CD4-positive, alpha-beta T cell (primary cell): ENCODE results near the gene HDAC4. TPM values are rescaled to one million over a fixed set of nuclear protein-coding genes. Genes with fewer than 3 reads are reported as not detected.

Experiments used
- ATAC-seq: fragments of 200-7000 bp; cut with Tn5 transposase; one replicate; pipeline ENCODE4 v1.10.0; 2022; ENCODE audit warnings: mild to moderate bottlenecking; ENCODE audit not compliant: poor library complexity
- CTCF ChIA-PET: fragments of 350-600 bp; sonication (Branson Sonifier 250); formaldehyde crosslinking; loops from one replicate; lab custom pipeline; 2021; ENCODE audit warnings: antibody characterized with exemption, inconsistent platforms; lab: Charles Lee
- POLR2A ChIA-PET: fragments of 350-600 bp; sonication (Branson Sonifier 250); formaldehyde crosslinking; loops from one replicate; lab custom pipeline; 2021; ENCODE audit warnings: antibody characterized with exemption, inconsistent platforms; lab: Charles Lee
- DNase-seq, 14 experiments: peaks; one replicate each; pipeline ENCODE4 v3.0.0-alpha.2; 2013 to 2020; ENCODE audit warnings: mixed read lengths in 2 of 14
- H3K27ac ChIP-seq, 2 donors: one replicate each; pipeline versions ENCODE4 v1.5.1 to v1.7.0; 2013; ENCODE audit warnings: low read length in 2 of 2, low read depth in 1 of 2, mild to moderate bottlenecking in 1 of 2
- H3K27me3 ChIP-seq, 2 experiments: 1 replicate in 1 of 2; 2 replicates in 1 of 2; pipeline versions ENCODE4 v1.6.1 to v1.7.0; 2013; ENCODE audit warnings: low read length in 2 of 2, control low read depth in 1 of 2, mild to moderate bottlenecking in 1 of 2, moderate library complexity in 1 of 2; ENCODE audit not compliant: insufficient read depth in 2 of 2, control insufficient read depth in 1 of 2
- H3K36me3 ChIP-seq: one replicate; pipeline ENCODE4 v1.6.1; 2013; ENCODE audit warnings: low read length, control low read depth; ENCODE audit not compliant: insufficient read depth
- H3K4me1 ChIP-seq: one replicate; pipeline ENCODE4 v1.6.1; 2013; ENCODE audit warnings: low read length, control low read depth; ENCODE audit not compliant: insufficient read depth
- H3K4me3 ChIP-seq: one replicate; pipeline ENCODE4 v1.5.1; 2013; ENCODE audit warnings: mild to moderate bottlenecking, low read length, moderate library complexity
- H3K9me3 ChIP-seq, 2 experiments: 1 replicate in 1 of 2; 2 replicates in 1 of 2; pipeline versions ENCODE4 v1.6.1 to v1.7.0; 2013; ENCODE audit warnings: low read length in 2 of 2, mild to moderate bottlenecking in 2 of 2, control low read depth in 1 of 2, moderate library complexity in 1 of 2; ENCODE audit not compliant: control insufficient read depth in 1 of 2, insufficient read depth in 1 of 2
- H3K27ac Mint-ChIP-seq: one replicate; pipeline ENCODE4 v1.8.0; 2020; ENCODE audit warnings: mixed read lengths
- H3K27me3 Mint-ChIP-seq: one replicate; pipeline ENCODE4 v1.8.0; 2021; ENCODE audit warnings: mixed read lengths
- H3K36me3 Mint-ChIP-seq: one replicate; pipeline ENCODE4 v1.8.0; 2021; ENCODE audit warnings: low read depth, mixed read lengths
- H3K4me1 Mint-ChIP-seq: one replicate; pipeline ENCODE4 v1.8.0; 2021; ENCODE audit warnings: low read depth, mixed read lengths
- H3K4me3 Mint-ChIP-seq: one replicate; pipeline ENCODE4 v1.8.0; 2020; ENCODE audit warnings: mild to moderate bottlenecking, mixed read lengths
- H3K9me3 Mint-ChIP-seq: one replicate; pipeline ENCODE4 v1.8.0; 2020; ENCODE audit warnings: mixed read lengths
- intact Hi-C, 2 experiments: fragments of 100-400 bp; cut with DNase I in 1 of 2; cut with micrococcal nuclease in 1 of 2; formaldehyde crosslinking; loops; one replicate each; pipeline versions ENCODE4 v1.15.1 to v1.9.0; 2023 to 2025; cut with DNase I, micrococcal nuclease
- total RNA-seq, 174 experiments: library from RNA in 2 of 174; stranded (reverse) in 2 of 174; gene quantifications; one replicate each; pipeline ENCODE4 v1.2.3 and lab custom pipeline; 2021 to 2026
- TF ChIP-seq, protein P1 (sequence below): fragments of 200-600 bp; IDR thresholded peaks from one replicate; pipeline ENCODE4 v1.8.0; 2022; ENCODE audit warnings: antibody characterized with exemption, mild to moderate bottlenecking

Gene HDAC4
- total RNA-seq, 2 experiments from 2014 or later = 45.3 to 49.2 TPM

DNA sequence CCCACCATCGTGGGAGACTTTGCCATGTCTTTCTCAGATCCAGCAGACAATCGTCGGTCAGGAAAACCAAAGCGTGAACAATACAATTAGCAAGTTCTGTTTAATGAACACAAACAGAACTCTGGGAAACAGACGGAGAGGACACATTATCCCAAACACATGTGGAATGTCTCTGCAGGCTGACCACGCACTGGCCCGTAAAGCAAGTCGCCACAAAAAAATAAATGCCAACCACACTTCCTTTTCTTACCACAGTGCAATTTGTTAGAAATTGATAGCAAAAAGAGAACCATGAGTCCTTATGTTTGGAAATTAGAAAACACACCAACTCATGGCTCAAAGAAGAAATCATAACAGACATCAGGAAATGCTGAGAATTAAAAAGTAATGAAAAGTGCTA lies 342.1 kb downstream of the HDAC4 start:
- Histone ChIP-seq H3K4me3 (no peak overlapping the region), H3K27ac (no peak overlapping the region), H3K4me1 (no peaks in the 10 kb centered on the region), H3K27me3 (no peaks in the 10 kb centered on the region), H3K36me3 (peaks cover 57% of the 10 kb centered on the region), H3K9me3 (peaks cover 5 to 20% of the 10 kb centered on the region in 2 experiments)
- Mint-ChIP-seq H3K36me3 (peaks cover 44% of the 10 kb centered on the region), H3K4me1 (no peaks in the 10 kb centered on the region), H3K4me3 (no peak overlapping the region), H3K27me3 (no peaks in the 10 kb centered on the region), H3K9me3 (no peaks in the 10 kb centered on the region), H3K27ac (no peak overlapping the region)
- intact Hi-C loops = no loop called here
- TF ChIP-seq, protein P1, sequence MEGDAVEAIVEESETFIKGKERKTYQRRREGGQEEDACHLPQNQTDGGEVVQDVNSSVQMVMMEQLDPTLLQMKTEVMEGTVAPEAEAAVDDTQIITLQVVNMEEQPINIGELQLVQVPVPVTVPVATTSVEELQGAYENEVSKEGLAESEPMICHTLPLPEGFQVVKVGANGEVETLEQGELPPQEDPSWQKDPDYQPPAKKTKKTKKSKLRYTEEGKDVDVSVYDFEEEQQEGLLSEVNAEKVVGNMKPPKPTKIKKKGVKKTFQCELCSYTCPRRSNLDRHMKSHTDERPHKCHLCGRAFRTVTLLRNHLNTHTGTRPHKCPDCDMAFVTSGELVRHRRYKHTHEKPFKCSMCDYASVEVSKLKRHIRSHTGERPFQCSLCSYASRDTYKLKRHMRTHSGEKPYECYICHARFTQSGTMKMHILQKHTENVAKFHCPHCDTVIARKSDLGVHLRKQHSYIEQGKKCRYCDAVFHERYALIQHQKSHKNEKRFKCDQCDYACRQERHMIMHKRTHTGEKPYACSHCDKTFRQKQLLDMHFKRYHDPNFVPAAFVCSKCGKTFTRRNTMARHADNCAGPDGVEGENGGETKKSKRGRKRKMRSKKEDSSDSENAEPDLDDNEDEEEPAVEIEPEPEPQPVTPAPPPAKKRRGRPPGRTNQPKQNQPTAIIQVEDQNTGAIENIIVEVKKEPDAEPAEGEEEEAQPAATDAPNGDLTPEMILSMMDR = no peak
- DNase-seq = no peak
- CTCF ChIA-PET = no interaction called here
- no peak for ATAC-seq
- POLR2A ChIA-PET = no interaction called here

DNA sequence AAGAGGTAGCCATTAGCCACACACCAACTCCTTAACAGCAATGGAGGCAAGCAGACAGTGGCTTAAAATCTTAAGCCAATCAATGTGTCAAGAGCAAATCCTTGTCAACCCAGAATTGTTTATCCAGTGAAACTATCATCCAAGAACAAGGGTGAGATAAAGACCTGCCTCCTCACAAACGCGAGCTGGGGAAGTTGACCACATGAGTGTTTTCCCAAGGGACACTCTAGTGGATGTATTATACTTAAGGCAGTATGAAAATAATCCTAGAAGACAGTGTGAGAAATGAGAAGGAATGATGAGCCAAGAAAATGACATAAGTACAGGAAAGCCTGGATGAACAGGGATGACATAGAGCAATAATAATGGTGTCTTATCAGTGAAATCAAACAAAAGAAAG lies 343.3 kb downstream of the HDAC4 start:
- POLR2A ChIA-PET = no interaction called here

DNA sequence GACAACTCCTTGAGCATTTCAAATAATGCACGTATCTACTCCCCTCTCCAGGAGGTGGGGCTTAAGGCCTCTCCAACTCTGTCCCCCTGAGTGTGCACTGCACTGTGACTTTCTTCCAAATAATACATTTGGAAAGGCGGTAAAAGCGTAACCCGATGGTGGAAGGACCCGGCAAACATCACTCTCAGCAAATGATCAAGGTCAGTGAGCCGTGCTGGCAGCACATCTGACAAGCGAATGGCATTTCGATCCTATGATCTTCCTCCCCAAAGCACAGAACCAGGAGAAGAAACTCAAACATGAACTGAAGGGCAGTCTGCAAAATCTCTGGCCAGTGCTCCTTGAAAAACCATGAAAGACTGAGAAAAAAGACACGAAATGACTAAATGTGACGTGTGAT lies 344.2 kb downstream of the HDAC4 start:
- Histone ChIP-seq H3K27ac (no peak overlapping the region), H3K36me3 (peaks cover 68% of the 10 kb centered on the region), H3K9me3 (peaks cover 5 to 20% of the 10 kb centered on the region in 2 experiments), H3K27me3 (no peaks in the 10 kb centered on the region), H3K4me3 (no peak overlapping the region), H3K4me1 (no peaks in the 10 kb centered on the region)
- DNase-seq (no peak), ATAC-seq (no peak)
- Mint-ChIP-seq H3K36me3 (peaks cover 52% of the 10 kb centered on the region), H3K27ac (no peak overlapping the region), H3K4me1 (no peaks in the 10 kb centered on the region), H3K27me3 (no peaks in the 10 kb centered on the region), H3K4me3 (no peak overlapping the region), H3K9me3 (no peaks in the 10 kb centered on the region)
- TF ChIP-seq, protein P1 = no peak
- ChIA-PET CTCF (no interaction called here), POLR2A (no interaction called here)
- intact Hi-C loops = no loop called here

More for the DNA sequence above, 343.3 kb downstream of the HDAC4 start:
- Mint-ChIP-seq H3K4me3 (no peak overlapping the region), H3K36me3 (peaks cover 54% of the 10 kb centered on the region), H3K9me3 (no peaks in the 10 kb centered on the region), H3K27ac (no peak overlapping the region), H3K27me3 (no peaks in the 10 kb centered on the region), H3K4me1 (no peaks in the 10 kb centered on the region)
- no peak overlapping the region for H3K4me3 ChIP-seq
- no peak for ATAC-seq
- H3K27ac ChIP-seq = no peak overlapping the region
- TF ChIP-seq, protein P1 = no peak
- peaks cover 5 to 20% of the 10 kb centered on the region in 2 experiments for H3K9me3 ChIP-seq
- H3K4me1 ChIP-seq = no peaks in the 10 kb centered on the region
- peaks cover 66% of the 10 kb centered on the region for H3K36me3 ChIP-seq
- H3K27me3 ChIP-seq = no peaks in the 10 kb centered on the region
- DNase-seq = no peak
- CTCF ChIA-PET = no interaction called here
- intact Hi-C loops = no loop called here
